Prostate gland (tissue), 2 donors: ENCODE results near the gene TRAPPC12. TPM values are rescaled to one million over a fixed set of nuclear protein-coding genes. Genes with fewer than 3 reads are reported as not detected.
"Not testable (repeated sequence)": the region's sequence is repeated elsewhere in the genome, so short reads cannot be mapped to it uniquely, and the experiment has no call there.

Source experiments
- DNase-seq: peaks from one replicate; pipeline ENCODE4 v3.0.0-alpha.2; 2019; ENCODE audit warnings: low spot score
- H3K27ac ChIP-seq, 2 donors: fragments of 200-600 bp; sonication (generic); 2 replicates each; pipeline ENCODE4 v1.5.1; 2017 to 2019
- H3K27me3 ChIP-seq: fragments of 200-600 bp; sonication (generic); replicated peaks from 2 replicates; pipeline ENCODE4 v1.5.1; 2019; ENCODE audit not compliant: insufficient read depth
- H3K36me3 ChIP-seq, 2 donors: fragments of 200-600 bp; sonication (generic); 1 replicate in 1 of 2; 2 replicates in 1 of 2; pipeline versions ENCODE4 v1.5.1 to v1.8.1; 2017 to 2019
- H3K4me1 ChIP-seq: fragments of 200-600 bp; sonication (generic); replicated peaks from 2 replicates; pipeline ENCODE4 v1.5.1; 2019
- H3K4me3 ChIP-seq, 2 donors: fragments of 200-600 bp; sonication (generic); 2 replicates each; pipeline ENCODE4 v1.5.1; 2017 to 2019
- H3K9me3 ChIP-seq: fragments of 200-600 bp; sonication (generic); 2 replicates; pipeline ENCODE4 v1.5.1; 2017
- POLR2A ChIP-seq: fragments of 450-650 bp; IDR thresholded peaks from one replicate; pipeline ENCODE4 v1.6.1; 2016; ENCODE audit warnings: antibody characterized with exemption, mild to moderate bottlenecking
- POLR2AphosphoS5 ChIP-seq: sonication (generic); formaldehyde crosslinking; IDR thresholded peaks from one replicate; pipeline ENCODE4 v1.6.1; 2017; ENCODE audit warnings: antibody characterized with exemption
- WGBS: methylation state at CpG from one replicate; pipeline ENCODE4 v1.1.5; 2018; 5-methylcytosine and 5-hydroxymethylcytosine counted together
- intact Hi-C: fragments of 100-400 bp; cut with DNase I; formaldehyde crosslinking; loops from one replicate; pipeline ENCODE4 v1.14.2; 2022
- total RNA-seq, 2 donors: library from RNA; depleted of rRNA; stranded (reverse); fragments of >200 nt; gene quantifications; one replicate each; pipeline ENCODE4 v1.1.0, GENCODE V29; 2016
- TF ChIP-seq, protein P1 (sequence below), 4 experiments: fragments of 200-600 bp in 2 of 4; fragments of 450-650 bp in 2 of 4; sonication (generic) in 2 of 4; IDR thresholded peaks; 1 replicate in 3 of 4; 2 replicates in 1 of 4; pipeline ENCODE4 v1.5.1; 2016 to 2019; ENCODE audit warnings: antibody characterized with exemption in 4 of 4, mild to moderate bottlenecking in 2 of 4, moderate library complexity in 2 of 4

Gene TRAPPC12
- total RNA-seq, 2 donors from 2014 or later, result 114 to 128 TPM

DNA sequence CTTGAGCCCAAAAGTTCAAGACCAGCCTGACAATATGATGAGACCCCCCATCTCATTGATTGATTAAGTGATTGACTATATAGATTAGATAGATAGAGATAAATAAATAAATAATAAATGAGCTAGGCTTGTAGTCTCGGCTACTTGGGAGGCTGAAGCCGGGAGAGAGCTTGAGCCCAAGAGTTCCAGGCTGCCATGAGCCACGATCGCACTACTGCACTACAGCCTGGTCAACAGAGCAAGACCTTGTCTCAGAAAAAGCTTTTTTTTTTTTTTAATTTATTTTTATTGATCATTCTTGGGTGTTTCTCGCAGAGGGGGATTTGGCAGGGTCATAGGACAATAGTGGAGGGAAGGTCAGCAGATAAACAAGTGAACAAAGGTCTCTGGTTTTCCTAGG, 14.3 kb upstream of the TRAPPC12 start:
- DNase-seq, result no peak
- 96% methylated on average over 5 of the region's 5 CpGs for WGBS
- Histone ChIP-seq H3K4me1 (no peaks in the 10 kb centered on the region), H3K9me3 (no peaks in the 10 kb centered on the region), H3K27me3 (no peaks in the 10 kb centered on the region), H3K4me3 (no peak overlapping the region), H3K27ac (no peak overlapping the region), H3K36me3 (no peaks in the 10 kb centered on the region)
- intact Hi-C loops, result no loop called here
- TF ChIP-seq POLR2AphosphoS5, result no peak
- no peak for TF ChIP-seq POLR2A
- TF ChIP-seq, protein P1, sequence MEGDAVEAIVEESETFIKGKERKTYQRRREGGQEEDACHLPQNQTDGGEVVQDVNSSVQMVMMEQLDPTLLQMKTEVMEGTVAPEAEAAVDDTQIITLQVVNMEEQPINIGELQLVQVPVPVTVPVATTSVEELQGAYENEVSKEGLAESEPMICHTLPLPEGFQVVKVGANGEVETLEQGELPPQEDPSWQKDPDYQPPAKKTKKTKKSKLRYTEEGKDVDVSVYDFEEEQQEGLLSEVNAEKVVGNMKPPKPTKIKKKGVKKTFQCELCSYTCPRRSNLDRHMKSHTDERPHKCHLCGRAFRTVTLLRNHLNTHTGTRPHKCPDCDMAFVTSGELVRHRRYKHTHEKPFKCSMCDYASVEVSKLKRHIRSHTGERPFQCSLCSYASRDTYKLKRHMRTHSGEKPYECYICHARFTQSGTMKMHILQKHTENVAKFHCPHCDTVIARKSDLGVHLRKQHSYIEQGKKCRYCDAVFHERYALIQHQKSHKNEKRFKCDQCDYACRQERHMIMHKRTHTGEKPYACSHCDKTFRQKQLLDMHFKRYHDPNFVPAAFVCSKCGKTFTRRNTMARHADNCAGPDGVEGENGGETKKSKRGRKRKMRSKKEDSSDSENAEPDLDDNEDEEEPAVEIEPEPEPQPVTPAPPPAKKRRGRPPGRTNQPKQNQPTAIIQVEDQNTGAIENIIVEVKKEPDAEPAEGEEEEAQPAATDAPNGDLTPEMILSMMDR (IDR thresholded peaks at IDR 0.05), result no peak

DNA sequence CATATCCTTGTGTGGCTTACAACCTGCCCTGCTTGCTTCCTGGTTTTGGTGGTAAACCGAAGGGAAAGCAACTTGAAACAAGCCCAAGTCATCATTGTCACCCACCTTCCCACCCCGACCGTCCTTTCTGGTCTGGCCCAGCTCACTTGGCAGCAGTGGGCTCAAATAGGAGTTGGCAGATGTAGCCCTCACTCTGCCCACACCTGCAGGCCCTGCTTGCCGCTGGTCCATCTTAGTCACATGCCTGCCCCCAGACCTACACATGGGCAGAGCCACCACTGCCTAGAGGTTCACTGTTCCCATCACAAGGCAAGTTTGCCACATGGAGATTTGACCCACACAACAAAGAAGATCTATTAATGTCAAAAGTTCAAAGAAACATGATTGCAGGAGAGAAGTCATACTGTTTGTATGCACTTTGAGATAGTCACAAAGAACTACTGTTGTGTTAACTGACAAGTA, 11.2 kb upstream of the TRAPPC12 start:
- no peak for TF ChIP-seq POLR2AphosphoS5
- TF ChIP-seq, protein P1 (IDR thresholded peaks at IDR 0.05), result no peak
- TF ChIP-seq POLR2A, result no peak
- 100% methylated on average over 4 of the region's 4 CpGs for WGBS

DNA sequence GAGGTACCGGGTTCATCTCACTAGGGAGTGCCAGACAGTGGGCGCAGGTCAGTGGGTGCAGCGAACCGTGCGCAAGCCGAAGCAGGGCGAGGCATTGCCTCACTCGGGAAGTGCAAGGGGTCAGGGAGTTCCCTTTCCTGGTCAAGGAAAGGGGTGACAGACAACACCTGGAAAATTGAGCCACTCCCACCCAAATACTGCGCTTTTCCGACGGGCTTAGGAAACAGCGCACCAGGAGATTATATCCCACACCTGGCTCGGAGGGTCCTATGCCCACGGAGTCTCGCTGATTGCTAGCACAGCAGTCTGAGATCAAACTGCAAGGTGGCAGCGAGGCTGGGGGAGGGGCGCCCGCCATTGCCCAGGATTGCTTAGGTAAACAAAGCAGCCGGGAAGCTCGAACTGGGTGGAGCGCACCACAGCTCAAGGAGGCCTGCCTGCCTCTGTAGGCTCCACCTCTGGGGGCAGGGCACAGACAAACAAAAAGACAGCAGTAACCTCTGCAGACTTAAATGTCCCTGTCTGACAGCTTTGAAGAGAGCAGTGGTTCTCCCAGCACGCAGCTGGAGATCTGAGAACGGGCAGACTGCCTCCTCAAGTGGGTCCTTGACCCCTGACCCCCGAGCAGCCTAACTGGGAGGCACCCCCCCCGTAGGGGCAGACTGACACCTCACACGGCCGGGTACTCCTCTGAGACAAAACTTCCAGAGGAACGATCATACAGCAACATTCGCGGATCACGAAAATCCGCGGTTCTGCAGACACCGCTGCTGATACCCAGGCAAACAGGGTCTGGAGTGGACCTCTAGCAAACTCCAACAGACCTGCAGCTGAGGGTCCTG, 9.9 kb upstream of the TRAPPC12 start:
- H3K27ac ChIP-seq, H3K4me1 ChIP-seq, H3K4me3 ChIP-seq, H3K36me3 ChIP-seq, intact Hi-C loops, DNase-seq, H3K9me3 ChIP-seq, H3K27me3 ChIP-seq: not testable (repeated sequence)
- 93% methylated on average over 33 of the region's 34 CpGs for whole genome bisulfite sequencing

More for the DNA sequence above, 11.2 kb upstream of the TRAPPC12 start:
- Histone ChIP-seq H3K27ac (no peak overlapping the region), H3K4me3 (no peak overlapping the region), H3K4me1 (no peaks in the 10 kb centered on the region), H3K36me3 (no peaks in the 10 kb centered on the region), H3K9me3 (no peaks in the 10 kb centered on the region), H3K27me3 (no peaks in the 10 kb centered on the region)
- no peak for DNase-seq
- intact Hi-C loops, result no loop called here

DNA sequence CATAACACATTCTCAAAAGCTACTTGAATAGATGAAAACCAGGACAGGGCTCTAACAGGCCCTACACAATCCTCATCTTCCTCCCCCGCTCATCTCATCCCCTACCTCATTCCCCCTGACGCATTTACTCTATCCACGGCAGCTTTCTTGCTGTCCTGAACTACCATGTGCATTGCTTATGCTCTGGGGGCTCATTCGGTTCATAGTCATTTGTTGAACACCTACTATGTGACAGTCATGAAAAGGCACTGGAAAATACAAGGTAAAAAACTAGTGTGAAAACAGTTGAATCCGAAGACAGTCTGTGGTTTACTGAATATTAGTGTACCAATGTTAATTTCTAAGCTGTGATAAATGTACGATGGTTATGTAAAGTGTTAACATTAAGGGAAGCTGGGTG, 2.7 kb upstream of the TRAPPC12 start:
- WGBS, result 66% methylated on average over 6 of the region's 6 CpGs
- TF ChIP-seq POLR2A, result no peak
- TF ChIP-seq, protein P1 (IDR thresholded peaks at IDR 0.05), result no peak
- no peak for TF ChIP-seq POLR2AphosphoS5
- Histone ChIP-seq H3K27me3 (no peaks in the 10 kb centered on the region), H3K36me3 (no peaks in the 10 kb centered on the region), H3K9me3 (no peaks in the 10 kb centered on the region), H3K4me3 (peak overlapping the region; percentile 57 to 73), H3K4me1 (no peaks in the 10 kb centered on the region), H3K27ac (no peak overlapping the region)
- DNase-seq, result no peak
- intact Hi-C loops, result loop anchor here (5.0 kb wide), 2 partner anchors 180 to 200 kb away; partner anchors contain the start of genes RNASEH1 and RPS7

DNA sequence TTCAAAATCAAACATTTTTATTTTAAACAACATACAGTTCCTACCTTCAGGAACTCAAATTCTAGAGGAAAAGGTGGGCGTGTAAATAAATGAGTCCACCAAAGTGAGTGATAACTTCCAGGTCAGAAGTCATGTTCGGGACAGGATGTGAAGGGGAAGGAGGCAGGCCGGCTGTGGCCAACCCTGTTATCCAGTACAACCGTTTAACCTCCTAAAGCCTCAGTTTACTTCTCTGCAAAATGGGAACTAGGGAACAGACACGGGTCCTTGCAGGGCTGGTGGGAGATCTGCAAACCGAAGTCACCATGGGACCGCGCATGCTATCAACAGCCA, 2.2 kb upstream of the TRAPPC12 start:
- no peaks in the 10 kb centered on the region for H3K27me3 ChIP-seq
- no peaks in the 10 kb centered on the region for H3K36me3 ChIP-seq
- no peak for TF ChIP-seq POLR2AphosphoS5
- TF ChIP-seq, protein P1 (IDR thresholded peaks at IDR 0.05), result no peak
- TF ChIP-seq POLR2A, result no peak
- WGBS, result under 1% methylated on average over 8 of the region's 8 CpGs
- intact Hi-C loops, result loop anchor here (5.0 kb wide), 2 partner anchors 180 to 200 kb away; partner anchors contain the start of genes RNASEH1 and RPS7
- peak overlapping the region; percentile 57 to 73 for H3K4me3 ChIP-seq
- no peaks in the 10 kb centered on the region for H3K4me1 ChIP-seq
- H3K27ac ChIP-seq, result peak overlapping the region; percentile 86 to 91
- no peaks in the 10 kb centered on the region for H3K9me3 ChIP-seq
- no peak for DNase-seq
